ENCODE results near the gene BAIAP2L1.

BAIAP2L1 gene

DNA sequence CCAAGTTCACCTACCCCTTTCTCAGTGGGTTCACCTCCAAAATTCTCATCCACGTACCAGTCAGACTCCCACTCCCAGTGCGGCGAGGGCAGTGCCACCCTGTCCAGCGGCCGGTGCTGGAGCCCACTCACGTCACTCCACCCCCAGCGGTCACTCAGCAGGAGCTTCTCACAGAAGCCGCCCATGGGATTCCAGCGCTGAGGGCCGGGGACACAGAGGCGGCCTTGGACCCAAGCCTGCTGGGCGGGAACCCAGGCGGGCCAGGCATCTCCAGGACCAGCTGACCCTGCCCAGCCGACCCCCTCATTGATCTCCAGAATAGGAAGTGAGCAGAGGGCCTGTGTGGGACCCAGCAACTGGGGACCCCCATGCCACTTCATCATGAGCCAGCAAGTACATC, 156.0 kb downstream of the BAIAP2L1 start:
- in situ Hi-C loops (cut with HindIII; ENCODE audit: low sequenced_read_pairs) = no loop called here

DNA sequence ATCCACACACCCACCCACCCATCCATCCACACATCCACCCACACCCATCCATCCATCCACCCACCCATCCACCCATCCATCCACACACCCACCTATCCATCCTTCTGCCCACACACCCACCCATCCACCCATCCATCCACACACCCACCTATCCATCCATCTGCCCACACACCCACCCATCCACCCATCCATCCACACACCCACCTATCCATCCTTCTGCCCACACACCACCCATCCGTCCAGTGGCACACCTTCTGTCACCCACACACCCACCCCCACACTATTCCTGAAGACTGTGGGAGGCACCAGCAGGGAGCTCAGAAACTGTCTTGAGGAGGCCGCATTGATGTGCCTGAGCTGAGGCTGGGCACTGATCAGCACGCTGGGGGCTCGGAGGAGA, 158.0 kb downstream of the BAIAP2L1 start:
- in situ Hi-C loops (cut with HindIII; ENCODE audit: low sequenced_read_pairs) = no loop called here

DNA sequence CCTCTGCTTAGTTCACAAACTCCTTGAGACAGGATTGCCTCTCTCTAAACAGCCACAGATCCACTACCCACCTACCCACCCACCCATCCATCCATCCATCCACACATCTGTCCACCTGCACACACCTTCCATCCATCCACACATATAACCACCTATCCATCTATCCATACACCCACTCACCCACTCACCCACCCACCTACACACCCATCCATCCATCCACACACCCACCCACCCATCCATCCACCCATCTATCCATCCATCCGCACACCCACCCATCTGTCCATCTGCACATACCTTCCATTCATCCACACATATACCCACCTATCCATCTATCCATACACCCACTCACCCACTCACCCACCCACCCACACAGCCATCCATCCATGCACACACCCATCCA, 158.5 kb downstream of the BAIAP2L1 start:
- in situ Hi-C loops (cut with HindIII; ENCODE audit: low sequenced_read_pairs) = no loop called here

DNA sequence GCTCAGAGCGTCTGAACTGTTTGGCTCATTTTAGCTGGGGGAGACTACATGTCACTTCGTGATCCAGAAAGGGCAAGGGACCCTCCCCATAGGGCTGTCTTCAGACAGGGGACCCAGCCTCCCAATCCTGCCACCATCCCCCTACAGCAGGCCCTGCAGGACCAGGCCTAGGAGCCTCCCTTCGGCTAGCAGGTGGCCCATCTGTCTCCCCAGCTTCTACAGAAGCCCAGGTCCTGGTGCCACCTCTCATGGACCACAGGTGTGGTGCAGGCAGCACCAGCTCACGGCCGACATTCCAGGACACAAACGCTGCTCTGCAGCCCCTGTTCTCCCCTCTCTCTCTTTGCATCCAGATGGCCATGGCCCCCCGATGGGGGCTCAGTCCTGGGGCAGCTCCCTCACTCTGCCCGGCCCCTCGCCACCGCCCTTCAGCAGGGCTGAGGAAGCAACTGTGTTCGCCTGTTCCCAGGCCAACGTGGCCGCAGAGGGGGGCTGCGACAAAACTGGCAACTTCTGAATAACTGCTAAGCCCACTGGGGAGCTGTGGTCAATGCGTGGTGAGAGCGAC, 159.1 kb downstream of the BAIAP2L1 start:
- in situ Hi-C loops (cut with HindIII; ENCODE audit: low sequenced_read_pairs) = no loop called here

Data from endothelial cell of hepatic sinusoid (primary cell).